Heart left ventricle (tissue), 16 donors: Measurements from ENCODE around the gene KCNMA1. TPM values are rescaled to one million over a fixed set of nuclear protein-coding genes. Genes with fewer than 3 reads are reported as not detected.

Experiments used
- ATAC-seq, 4 donors: fragments of 200-7000 bp; cut with Tn5 transposase; one replicate each; pipeline ENCODE4 v1.9.1; 2020 to 2022; ENCODE audit warnings: moderate library complexity in 4 of 4, mild to moderate bottlenecking in 3 of 4, moderate number of reproducible peaks in 1 of 4
- DNase-seq, 5 donors: peaks; one replicate each; pipeline ENCODE4 v3.0.0-alpha.2; 2020
- H3K27ac ChIP-seq, 12 donors: fragments of 200-600 bp; sonication (generic) in 4 of 12; one replicate each; pipeline versions ENCODE4 v1.5.0 to v1.8.0; 2016 to 2022; ENCODE audit warnings: mild to moderate bottlenecking in 2 of 12
- H3K27me3 ChIP-seq, 9 donors: fragments of 200-600 bp; sonication (generic) in 2 of 9; one replicate each; pipeline versions ENCODE4 v1.5.1 to v1.8.0; 2016 to 2022; ENCODE audit warnings: mild to moderate bottlenecking in 3 of 9
- H3K36me3 ChIP-seq, 9 donors: fragments of 200-600 bp; sonication (generic) in 2 of 9; one replicate each; pipeline versions ENCODE4 v1.5.0 to v1.8.0; 2018 to 2022; ENCODE audit warnings: mild to moderate bottlenecking in 2 of 9
- H3K4me1 ChIP-seq, 12 donors: fragments of 200-600 bp; sonication (generic) in 4 of 12; one replicate each; pipeline versions ENCODE4 v1.5.0 to v1.8.0; 2016 to 2022; ENCODE audit warnings: mild to moderate bottlenecking in 3 of 12
- H3K4me3 ChIP-seq, 12 donors: fragments of 200-600 bp; sonication (generic) in 4 of 12; one replicate each; pipeline versions ENCODE4 v1.5.0 to v1.8.0; 2017 to 2022; ENCODE audit warnings: mild to moderate bottlenecking in 9 of 12, moderate library complexity in 4 of 12
- H3K9me3 ChIP-seq, 12 donors: fragments of 200-600 bp; sonication (generic) in 4 of 12; one replicate each; pipeline versions ENCODE4 v1.5.0 to v1.8.0; 2016 to 2022; ENCODE audit warnings: mild to moderate bottlenecking in 1 of 12
- POLR2A ChIP-seq, 2 donors: fragments of 450-650 bp; IDR thresholded peaks; one replicate each; pipeline ENCODE4 v1.6.1; 2017; ENCODE audit warnings: antibody characterized with exemption in 2 of 2, mild to moderate bottlenecking in 2 of 2, moderate library complexity in 2 of 2
- WGBS, 4 donors: extraction: QIAGEN DNeasy Blood & Tissue Kit in 2 of 4; methylation state at CpG; one replicate each; pipeline versions ENCODE4 v1.1.5 to v1.1.7; 2013 to 2018; 5-methylcytosine and 5-hydroxymethylcytosine counted together
- intact Hi-C, 10 donors: fragments of 100-400 bp; cut with DNase I; formaldehyde crosslinking; loops; one replicate each; pipeline versions ENCODE4 v1.11.1 to v1.14.2; 2022
- polyA plus RNA-seq, 2 donors: library from polyadenylated mRNA; stranded (reverse); fragments of 200-250 nt; gene quantifications; one replicate each; pipeline ENCODE4 v1.2.3, GENCODE V29; 2013
- total RNA-seq, 9 donors: library from RNA; depleted of rRNA in 2 of 9; stranded (reverse); fragments of >200 nt in 2 of 9; fragmentation: NEBNext Ultra II Directional in 3 of 9; extraction: Animal tissue kit (Norgen Biotek cat#: 25700) in 3 of 9; gene quantifications; one replicate each; pipeline versions ENCODE4 v1.1.0 to v1.2.4, GENCODE V29; 2016 to 2023
- TF ChIP-seq, protein P1 (sequence below), 12 donors: fragments of 200-600 bp; sonication (generic) in 4 of 12; IDR thresholded peaks; one replicate each; pipeline versions ENCODE4 v1.5.0 to v1.8.0; 2018 to 2022; ENCODE audit warnings: antibody characterized with exemption in 12 of 12, mild to moderate bottlenecking in 5 of 12
- donor health status: ischemic (EF 13 %, LVEDD 7.1; RV severe dilation, severe dysfunction).
- donor health status: healthy with polysubstance abuse.
- donor health status: DM: no; HTN: yes; CAD: no.
- donor health status: DM: no; HTN: no; CAD: no.
- donor health status: ischemic (EF 25% LVEDD 6.9; RV normal size, moderate dysfunction).
- donor health status: ischemic (EF 25% LVEDD 5.7; RV mildly dilated, moderate dysfunction).
- donor health status: healthy.
- donor health status: DM: yes; HTN: yes; CAD: no.
- donor health status: ischemic (EF 35%, LVEDD 5.7; RV mildly dilated, moderate dysfunction).
- donor health status: nonischemic (EF 11% LVEDD 7.7; RV severe dilation, severe dysfunction).
- donor health status: DM: yes; HTN: yes; CAD: no.
- donor health status: PGD.
- donor health status: ischemic (EF 29% LVEDD 5.4; RV normal size, mild dysfunction).
- donor health status: nonischemic (EF 23%, LVEDD 6.1; RV moderate dilation, normal function).

The KCNMA1 gene
- total and polyA plus RNA-seq, 11 donors = 0.39 to 8.7 (median 1.7) TPM

DNA sequence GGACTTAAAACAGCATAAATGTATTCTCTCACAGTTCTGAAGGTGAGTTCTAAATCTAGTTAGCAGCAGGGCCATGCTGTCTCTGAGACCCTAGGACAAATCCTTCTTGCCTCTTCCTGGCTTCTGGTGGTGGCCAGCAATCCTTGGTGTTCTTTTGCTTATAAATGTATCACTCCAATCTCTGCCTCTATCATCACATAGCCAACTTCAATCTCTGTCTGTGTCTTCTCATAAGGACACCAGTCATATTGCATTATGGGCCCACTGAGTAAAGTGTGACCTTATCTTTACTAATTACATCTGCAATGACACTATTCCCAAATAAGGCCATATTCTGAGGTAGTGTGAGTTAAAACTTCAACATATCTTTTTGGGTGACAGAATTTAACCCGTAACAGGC is 778.9 kb downstream of the KCNMA1 start:
- Histone ChIP-seq H3K27me3 (no peaks in the 10 kb centered on the region), H3K9me3 (peaks cover 0 to under 1% (median 0%) of the 10 kb centered on the region in 12 donors), H3K27ac (no peak overlapping the region), H3K36me3 (no peaks in the 10 kb centered on the region), H3K4me1 (no peaks in the 10 kb centered on the region), H3K4me3 (no peak overlapping the region)
- DNase-seq (no peak), ATAC-seq (no peak)
- TF ChIP-seq, protein P1, sequence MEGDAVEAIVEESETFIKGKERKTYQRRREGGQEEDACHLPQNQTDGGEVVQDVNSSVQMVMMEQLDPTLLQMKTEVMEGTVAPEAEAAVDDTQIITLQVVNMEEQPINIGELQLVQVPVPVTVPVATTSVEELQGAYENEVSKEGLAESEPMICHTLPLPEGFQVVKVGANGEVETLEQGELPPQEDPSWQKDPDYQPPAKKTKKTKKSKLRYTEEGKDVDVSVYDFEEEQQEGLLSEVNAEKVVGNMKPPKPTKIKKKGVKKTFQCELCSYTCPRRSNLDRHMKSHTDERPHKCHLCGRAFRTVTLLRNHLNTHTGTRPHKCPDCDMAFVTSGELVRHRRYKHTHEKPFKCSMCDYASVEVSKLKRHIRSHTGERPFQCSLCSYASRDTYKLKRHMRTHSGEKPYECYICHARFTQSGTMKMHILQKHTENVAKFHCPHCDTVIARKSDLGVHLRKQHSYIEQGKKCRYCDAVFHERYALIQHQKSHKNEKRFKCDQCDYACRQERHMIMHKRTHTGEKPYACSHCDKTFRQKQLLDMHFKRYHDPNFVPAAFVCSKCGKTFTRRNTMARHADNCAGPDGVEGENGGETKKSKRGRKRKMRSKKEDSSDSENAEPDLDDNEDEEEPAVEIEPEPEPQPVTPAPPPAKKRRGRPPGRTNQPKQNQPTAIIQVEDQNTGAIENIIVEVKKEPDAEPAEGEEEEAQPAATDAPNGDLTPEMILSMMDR (IDR thresholded peaks at IDR 0.05) = no peak
- no peak for TF ChIP-seq POLR2A (IDR thresholded peaks at IDR 0.05)
- intact Hi-C loops = no loop called here
- 90 to 93% (median 91%) methylated on average over 1 of the region's 1 CpG for WGBS, 4 donors

DNA sequence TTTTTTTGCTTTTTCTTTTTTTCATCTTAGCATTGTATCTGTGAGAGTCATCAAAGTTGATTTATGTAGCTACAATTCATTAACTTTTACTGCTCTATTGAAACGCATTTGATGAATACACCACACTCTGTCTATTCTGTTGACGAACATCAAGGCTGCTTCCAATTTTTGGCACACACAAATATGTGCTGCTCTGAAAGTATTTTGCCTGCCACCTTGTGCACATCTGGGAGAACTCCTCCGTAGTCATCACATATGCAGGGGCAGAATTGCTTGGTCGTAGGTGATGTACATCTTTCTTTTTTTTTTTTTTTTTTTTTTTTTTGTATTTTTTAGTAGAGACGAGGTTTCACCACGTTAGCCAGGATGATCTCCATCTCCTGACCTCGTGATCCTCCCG is 796.8 kb downstream of the KCNMA1 start:
- ATAC-seq (no peak), DNase-seq (no peak)
- H3K27me3 ChIP-seq = no peaks in the 10 kb centered on the region
- TF ChIP-seq POLR2A (IDR thresholded peaks at IDR 0.05) = no peak
- TF ChIP-seq, protein P1 (IDR thresholded peaks at IDR 0.05) = no peak
- H3K36me3 ChIP-seq = no peaks in the 10 kb centered on the region
- no peaks in the 10 kb centered on the region for H3K4me1 ChIP-seq
- no peak overlapping the region for H3K27ac ChIP-seq
- intact Hi-C loops = no loop called here
- 87 to 90% (median 88%) methylated on average over 8 of the region's 8 CpGs for whole genome bisulfite sequencing, 4 donors
- peaks cover 0 to 4% (median 0%) of the 10 kb centered on the region in 12 donors for H3K9me3 ChIP-seq
- H3K4me3 ChIP-seq = no peak overlapping the region

DNA sequence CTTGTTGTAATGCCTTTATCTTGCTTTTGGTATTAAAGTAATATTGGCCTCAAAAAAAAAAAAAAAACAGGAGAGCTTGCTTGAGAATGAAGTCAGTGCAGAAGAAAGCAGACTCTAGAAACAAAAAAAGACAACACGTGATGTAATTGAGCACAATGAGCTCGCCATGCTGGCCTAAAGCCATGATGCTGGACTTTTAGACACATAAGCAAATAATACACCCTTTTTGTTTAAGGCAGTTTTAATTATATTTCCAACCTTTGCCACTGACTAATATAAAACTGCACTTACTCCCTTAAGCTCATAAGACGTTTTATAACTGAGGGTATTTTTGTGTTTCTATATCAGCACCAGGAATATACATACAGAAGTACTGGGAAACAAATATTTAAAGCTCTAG is 798.3 kb downstream of the KCNMA1 start:
- Histone ChIP-seq H3K4me3 (no peak overlapping the region), H3K36me3 (no peaks in the 10 kb centered on the region), H3K27me3 (peaks cover 0 to 5% (median 0%) of the 10 kb centered on the region in 9 donors), H3K27ac (no peak overlapping the region), H3K9me3 (peaks cover 0 to 4% (median 0%) of the 10 kb centered on the region in 12 donors), H3K4me1 (no peaks in the 10 kb centered on the region)
- intact Hi-C loops = no loop called here
- no peak for TF ChIP-seq POLR2A (IDR thresholded peaks at IDR 0.05)
- TF ChIP-seq, protein P1 (IDR thresholded peaks at IDR 0.05) = no peak
- no peak for DNase-seq
- no peak for ATAC-seq
- WGBS, 4 donors = 31 to 52% (median 47%) methylated on average over 3 of the region's 3 CpGs

DNA sequence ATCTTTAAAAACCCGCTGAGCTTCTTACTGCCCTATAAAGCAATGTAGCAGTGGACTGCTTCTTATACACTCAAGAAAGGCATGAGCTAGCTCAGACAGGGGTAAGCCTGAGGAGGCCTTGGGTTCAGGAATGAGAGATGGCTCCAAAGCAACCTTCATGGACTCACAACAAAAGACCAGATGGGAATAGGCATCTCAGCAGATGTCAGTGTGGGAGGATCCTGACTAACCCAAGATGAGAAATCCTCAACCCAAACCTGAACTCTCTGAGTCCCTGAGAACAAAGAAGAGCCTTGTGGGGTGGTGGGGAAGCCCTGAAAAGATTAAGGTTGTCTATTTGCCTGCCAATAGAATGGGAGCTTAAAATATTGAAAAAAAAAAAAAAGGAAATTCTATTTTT is 807.4 kb downstream of the KCNMA1 start:
- no peaks in the 10 kb centered on the region for H3K36me3 ChIP-seq
- no peak for TF ChIP-seq POLR2A (IDR thresholded peaks at IDR 0.05)
- TF ChIP-seq, protein P1 (IDR thresholded peaks at IDR 0.05) = no peak
- no peaks in the 10 kb centered on the region for H3K4me1 ChIP-seq
- WGBS, 4 donors = 78 to 88% (median 84%) methylated on average over 1 of the region's 1 CpG
- H3K9me3 ChIP-seq = no peaks in the 10 kb centered on the region
- no peak for DNase-seq
- no peak overlapping the region for H3K4me3 ChIP-seq
- no peak for ATAC-seq
- intact Hi-C loops = no loop called here
- no peak overlapping the region for H3K27ac ChIP-seq
- no peaks in the 10 kb centered on the region for H3K27me3 ChIP-seq
